PC-9 (cell line): ENCODE results near the gene PXDN. TPM values are rescaled to one million over a fixed set of nuclear protein-coding genes. Genes with fewer than 3 reads are reported as not detected.

Experiments used
- BruUV-seq: library from RNA; stranded (reverse); fragments of 400-500 nt; replicated peaks from 2 replicates; lab custom pipeline; 2021; lab: Mats Ljungman, UMichigan
- CTCF ChIA-PET: fragments of 300-600 bp; sonication (Branson Sonifier 250); formaldehyde crosslinking; loops from one replicate; lab custom pipeline; 2022; ENCODE audit warnings: antibody characterized with exemption; lab: Charles Lee
- POLR2A ChIA-PET: fragments of 300-600 bp; sonication (Branson Sonifier 250); formaldehyde crosslinking; loops from one replicate; lab custom pipeline; 2022; ENCODE audit warnings: antibody characterized with exemption; ENCODE audit not compliant: unreplicated experiment; lab: Charles Lee
- DNase-seq, 2 experiments: peaks; one replicate each; pipeline versions ENCODE4 v3.0.0 to v3.0.0-alpha.2; 2015 to 2022; ENCODE audit warnings: mixed read lengths in 1 of 2
- H2AFZ ChIP-seq: fragments of 200-600 bp; sonication (generic); 2 replicates; pipeline ENCODE4 v1.8.1; 2017; ENCODE audit warnings: antibody characterized with exemption
- H3F3A ChIP-seq: fragments of 200-600 bp; sonication (generic); 2 replicates; pipeline ENCODE4 v1.8.1; 2017; ENCODE audit warnings: antibody characterized with exemption, mild to moderate bottlenecking, low read depth; ENCODE audit not compliant: insufficient read depth
- H3K27ac ChIP-seq: fragments of 200-600 bp; sonication (generic); 2 replicates; pipeline ENCODE4 v1.6.1; 2016; ENCODE audit warnings: mixed run types
- H3K27me3 ChIP-seq: fragments of 200-600 bp; sonication (generic); 2 replicates; pipeline ENCODE4 v1.6.1; 2016; ENCODE audit warnings: low read depth, mixed run types; ENCODE audit not compliant: insufficient read depth
- H3K36me3 ChIP-seq: fragments of 200-600 bp; sonication (generic); 2 replicates; pipeline ENCODE4 v1.6.1; 2016; ENCODE audit warnings: low read depth, mixed run types
- H3K4me1 ChIP-seq: fragments of 200-600 bp; sonication (generic); replicated peaks from 2 replicates; pipeline ENCODE4 v1.6.1; 2016; ENCODE audit warnings: mixed run types; ENCODE audit not compliant: insufficient read depth
- H3K4me2 ChIP-seq: fragments of 200-600 bp; sonication (generic); 2 replicates; pipeline ENCODE4 v1.6.1; 2017; ENCODE audit warnings: mixed run types
- H3K4me3 ChIP-seq: fragments of 200-600 bp; sonication (generic); 2 replicates; pipeline ENCODE4 v1.6.1; 2016; ENCODE audit warnings: mixed run types
- H3K79me2 ChIP-seq: fragments of 200-600 bp; sonication (generic); 2 replicates; pipeline ENCODE4 v1.6.1; 2017; ENCODE audit warnings: low read depth, mixed run types
- H3K9me2 ChIP-seq: fragments of 200-600 bp; sonication (generic); 2 replicates; pipeline ENCODE4 v1.8.1; 2017; ENCODE audit warnings: mild to moderate bottlenecking; ENCODE audit not compliant: insufficient read depth
- H3K9me3 ChIP-seq: fragments of 200-600 bp; sonication (generic); 2 replicates; pipeline ENCODE4 v1.8.1; 2016; ENCODE audit warnings: low read depth; ENCODE audit not compliant: insufficient read depth
- H4K20me1 ChIP-seq: fragments of 200-600 bp; sonication (generic); 2 replicates; pipeline ENCODE4 v1.8.1; 2017; ENCODE audit not compliant: insufficient read depth
- EZH2 ChIP-seq: fragments of 200-600 bp; sonication (generic); IDR thresholded peaks from 2 replicates; pipeline ENCODE4 v1.8.0; 2017; ENCODE audit warnings: antibody characterized with exemption, low read depth
- intact Hi-C: fragments of 100-400 bp; cut with micrococcal nuclease; formaldehyde crosslinking; loops from one replicate; pipeline ENCODE4 v1.10.0; 2022; ENCODE audit not compliant: unreplicated experiment
- total RNA-seq: library from RNA; stranded (reverse); gene quantifications from 2 replicates; pipeline ENCODE4 v1.2.3, GENCODE V29; 2021
- TF ChIP-seq, protein P1 (sequence below): fragments of 200-600 bp; sonication (generic); conservative IDR thresholded peaks from 2 replicates; pipeline ENCODE4 v1.6.1; 2017; ENCODE audit warnings: mixed run types, antibody characterized with exemption, mild to moderate bottlenecking, moderate library complexity

The PXDN gene
- total RNA-seq, 1 experiment from 2014 or later = 91.1 TPM

DNA sequence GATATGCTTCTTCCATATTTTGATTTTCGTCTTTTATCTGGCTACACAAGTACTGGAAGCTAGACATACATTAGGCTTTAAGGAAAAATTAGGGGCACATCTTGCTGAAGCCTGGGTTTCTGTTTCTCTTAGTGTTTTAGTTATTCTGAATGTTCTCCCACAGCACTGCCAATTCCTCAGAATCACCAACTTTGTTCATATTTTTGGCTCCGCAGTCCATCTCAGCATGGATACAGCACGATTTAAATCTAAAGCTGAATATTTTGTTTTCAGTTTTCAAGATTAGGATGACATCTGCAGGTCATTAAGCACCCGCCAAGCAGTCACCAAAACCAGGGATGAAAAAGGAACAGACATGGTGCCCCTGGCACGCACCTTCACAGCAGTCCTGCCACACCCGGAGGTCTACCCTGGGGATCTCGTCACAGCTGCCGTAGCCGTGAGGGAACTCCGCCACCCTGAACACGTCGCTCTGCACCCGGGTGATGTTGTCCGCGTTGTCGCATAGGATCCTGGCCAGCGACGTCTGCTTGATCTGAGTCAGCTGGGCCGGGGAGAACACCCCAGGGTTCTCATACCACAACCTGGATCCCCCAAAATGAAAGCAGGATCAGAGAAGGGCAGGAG, 101.2 kb downstream of the PXDN start:
- no peaks in the 10 kb centered on the region for H3K9me3 ChIP-seq
- ChIA-PET POLR2A (interaction anchor here (0.7 kb wide), 1 partner anchor 18 kb away, joined by 3 read pairs; no protein-coding TSS in a partner anchor), CTCF (no interaction called here)
- H4K20me1 ChIP-seq = 0 out of 2 replicates have a peak, but pooled peaks cover 4% of the 10 kb centered on the region
- H3K4me3 ChIP-seq = no peak overlapping the region
- H3K27me3 ChIP-seq = peaks cover 26% of the 10 kb centered on the region
- no peak overlapping the region for H2AFZ ChIP-seq
- H3K4me2 ChIP-seq = no peak overlapping the region
- no peaks in the 10 kb centered on the region for H3K4me1 ChIP-seq
- no peaks in the 10 kb centered on the region for H3K79me2 ChIP-seq
- TF ChIP-seq, protein P1, sequence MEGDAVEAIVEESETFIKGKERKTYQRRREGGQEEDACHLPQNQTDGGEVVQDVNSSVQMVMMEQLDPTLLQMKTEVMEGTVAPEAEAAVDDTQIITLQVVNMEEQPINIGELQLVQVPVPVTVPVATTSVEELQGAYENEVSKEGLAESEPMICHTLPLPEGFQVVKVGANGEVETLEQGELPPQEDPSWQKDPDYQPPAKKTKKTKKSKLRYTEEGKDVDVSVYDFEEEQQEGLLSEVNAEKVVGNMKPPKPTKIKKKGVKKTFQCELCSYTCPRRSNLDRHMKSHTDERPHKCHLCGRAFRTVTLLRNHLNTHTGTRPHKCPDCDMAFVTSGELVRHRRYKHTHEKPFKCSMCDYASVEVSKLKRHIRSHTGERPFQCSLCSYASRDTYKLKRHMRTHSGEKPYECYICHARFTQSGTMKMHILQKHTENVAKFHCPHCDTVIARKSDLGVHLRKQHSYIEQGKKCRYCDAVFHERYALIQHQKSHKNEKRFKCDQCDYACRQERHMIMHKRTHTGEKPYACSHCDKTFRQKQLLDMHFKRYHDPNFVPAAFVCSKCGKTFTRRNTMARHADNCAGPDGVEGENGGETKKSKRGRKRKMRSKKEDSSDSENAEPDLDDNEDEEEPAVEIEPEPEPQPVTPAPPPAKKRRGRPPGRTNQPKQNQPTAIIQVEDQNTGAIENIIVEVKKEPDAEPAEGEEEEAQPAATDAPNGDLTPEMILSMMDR = no peak
- no peak for TF ChIP-seq EZH2
- no peaks in the 10 kb centered on the region for H3K9me2 ChIP-seq
- H3F3A ChIP-seq = no peaks in the 10 kb centered on the region
- peaks cover 6% of the 10 kb centered on the region; the same call in 1 of the 2 replicates for H3K36me3 ChIP-seq
- intact Hi-C loops = no loop called here
- no peak overlapping the region for H3K27ac ChIP-seq
- BruUV-seq = no TSS peak
- no peak for DNase-seq

GRCh38 chr2:1642066-1642861, 102.1 kb downstream of the PXDN start:
- Histone ChIP-seq H3K27ac (no peak overlapping the region), H3K4me1 (no peaks in the 10 kb centered on the region), H2AFZ (no peak overlapping the region), H3K79me2 (no peaks in the 10 kb centered on the region), H3K27me3 (peaks cover 29% of the 10 kb centered on the region), H4K20me1 (0 out of 2 replicates have a peak, but pooled peaks cover 4% of the 10 kb centered on the region), H3K4me2 (no peak overlapping the region), H3F3A (no peaks in the 10 kb centered on the region), H3K4me3 (no peak overlapping the region), H3K36me3 (peaks cover 6% of the 10 kb centered on the region; the same call in 1 of the 2 replicates), H3K9me2 (no peaks in the 10 kb centered on the region), H3K9me3 (no peaks in the 10 kb centered on the region)
- intact Hi-C loops = no loop called here
- no TSS peak for BruUV-seq
- no peak for DNase-seq
- CTCF ChIA-PET = interaction anchor here (0.6 kb wide), 1 partner anchor 9 kb away, joined by 4 read pairs; no protein-coding TSS in a partner anchor
- POLR2A ChIA-PET = interaction anchor here (0.7 kb wide), 3 partner anchors 17 to 902 kb away, joined by 3 to 4 read pairs (median 3); no protein-coding TSS in a partner anchor
- no peak for TF ChIP-seq EZH2
- TF ChIP-seq, protein P1 = no peak

- no TSS peak for BruUV-seq
- H3F3A ChIP-seq = no peaks in the 10 kb centered on the region
- intact Hi-C loops = no loop called here
- no peak for TF ChIP-seq EZH2
- TF ChIP-seq, protein P1 = no peak
- H3K79me2 ChIP-seq = no peaks in the 10 kb centered on the region
- H3K4me2 ChIP-seq = no peak overlapping the region
- peaks cover 29% of the 10 kb centered on the region for H3K27me3 ChIP-seq
- no peaks in the 10 kb centered on the region for H3K9me2 ChIP-seq
- H2AFZ ChIP-seq = no peak overlapping the region
- H4K20me1 ChIP-seq = 0 out of 2 replicates have a peak, but pooled peaks cover 3% of the 10 kb centered on the region
- ChIA-PET CTCF (no interaction called here), POLR2A (interaction anchor here (0.7 kb wide), 1 partner anchor 36 kb away, joined by 4 read pairs; no protein-coding TSS in a partner anchor)
- no peak overlapping the region for H3K4me3 ChIP-seq
- no peak for DNase-seq
- peaks cover 6% of the 10 kb centered on the region; the same call in 1 of the 2 replicates for H3K36me3 ChIP-seq
- no peaks in the 10 kb centered on the region for H3K9me3 ChIP-seq
- no peaks in the 10 kb centered on the region for H3K4me1 ChIP-seq
- H3K27ac ChIP-seq = no peak overlapping the region
Observed at GRCh38 chr2:1641523-1641922, 102.8 kb downstream of the PXDN start.
